Neuronal stem cell (in vitro differentiated cells): ENCODE data around the gene ZNF652.
A peak's percentile ranks its signal among the peaks of the same experiment; 100 is the strongest.

Experiments
- DNase-seq: peaks from one replicate; pipeline ENCODE4 v3.0.0-alpha.2; 2013; ENCODE audit warnings: low spot score
- H2AFZ ChIP-seq: one replicate; pipeline ENCODE4 v1.6.1; 2013; ENCODE audit warnings: mild to moderate bottlenecking, low read length, inconsistent platforms
- H2AK5ac ChIP-seq: 2 replicates; pipeline ENCODE4 v1.6.1; 2013; ENCODE audit warnings: low read depth, mild to moderate bottlenecking, inconsistent platforms, low read length, moderate library complexity, mixed read lengths
- H2BK120ac ChIP-seq: 2 replicates; pipeline ENCODE4 v1.6.1; 2013; ENCODE audit warnings: low read depth, mild to moderate bottlenecking, inconsistent platforms, low read length, moderate library complexity, mixed read lengths
- H2BK12ac ChIP-seq: one replicate; pipeline ENCODE4 v1.6.1; 2013; ENCODE audit warnings: low read length, inconsistent platforms
- H2BK15ac ChIP-seq: 2 replicates; pipeline ENCODE4 v1.6.1; 2013; ENCODE audit warnings: mild to moderate bottlenecking, low read length, inconsistent platforms, mixed read lengths
- H2BK5ac ChIP-seq: one replicate; pipeline ENCODE4 v1.6.1; 2013; ENCODE audit warnings: inconsistent platforms, mild to moderate bottlenecking, low read length, moderate library complexity
- H3K14ac ChIP-seq: one replicate; pipeline ENCODE4 v1.6.1; 2013; ENCODE audit warnings: low read length, inconsistent platforms
- H3K18ac ChIP-seq: 2 replicates; pipeline ENCODE4 v1.6.1; 2013; ENCODE audit warnings: low read length, inconsistent platforms
- H3K23ac ChIP-seq: 2 replicates; pipeline ENCODE4 v1.6.1; 2013; ENCODE audit warnings: low read depth, mild to moderate bottlenecking, mixed read lengths, low read length, inconsistent platforms; ENCODE audit not compliant: poor library complexity
- H3K27ac ChIP-seq: replicated peaks from 3 replicates; pipeline ENCODE4 v1.5.1; 2013; ENCODE audit warnings: low read length, inconsistent platforms
- H3K27me3 ChIP-seq, 3 experiments: 2 replicates each; pipeline ENCODE4 v1.6.1; 2013; ENCODE audit warnings: low read length in 3 of 3, mild to moderate bottlenecking in 2 of 3, inconsistent platforms in 1 of 3, low read depth in 1 of 3, mixed read lengths in 1 of 3, moderate library complexity in 1 of 3; ENCODE audit not compliant: control insufficient read depth in 3 of 3, insufficient read depth in 3 of 3
- H3K36me3 ChIP-seq, 2 donors: replicated peaks in 1 of 2; 2 replicates each; pipeline ENCODE4 v1.6.1; 2013; ENCODE audit warnings: low read length in 2 of 2; ENCODE audit not compliant: control insufficient read depth in 2 of 2, insufficient read depth in 2 of 2
- H3K4ac ChIP-seq: 2 replicates; pipeline ENCODE4 v1.6.1; 2013; ENCODE audit warnings: inconsistent platforms, mild to moderate bottlenecking, low read length, moderate library complexity
- H3K4me1 ChIP-seq, 2 donors: 1 replicate in 1 of 2; 2 replicates in 1 of 2; pipeline ENCODE4 v1.6.1; 2013; ENCODE audit warnings: low read length in 2 of 2, low read depth in 1 of 2; ENCODE audit not compliant: control insufficient read depth in 2 of 2, insufficient read depth in 1 of 2
- H3K4me2 ChIP-seq: one replicate; pipeline ENCODE4 v1.6.1; 2013; ENCODE audit warnings: mild to moderate bottlenecking, low read length, inconsistent platforms; ENCODE audit not compliant: insufficient read depth, poor library complexity, severe bottlenecking
- H3K4me3 ChIP-seq, 2 donors: 2 replicates each; pipeline ENCODE4 v1.5.1; 2013; ENCODE audit warnings: low read length in 2 of 2, mild to moderate bottlenecking in 2 of 2, inconsistent platforms in 1 of 2, moderate library complexity in 1 of 2
- H3K79me1 ChIP-seq: one replicate; pipeline ENCODE4 v1.6.1; 2013; ENCODE audit warnings: low read depth, mild to moderate bottlenecking, inconsistent platforms, low read length, moderate library complexity
- H3K9ac ChIP-seq: one replicate; pipeline ENCODE4 v1.6.1; 2013; ENCODE audit warnings: mild to moderate bottlenecking, low read depth, low read length, inconsistent platforms; ENCODE audit not compliant: poor library complexity
- H3K9me3 ChIP-seq, 2 donors: replicated peaks in 1 of 2; 2 replicates each; pipeline versions ENCODE3 to v1.6.1; 2013; ENCODE audit warnings: low read length in 2 of 2, mild to moderate bottlenecking in 2 of 2, inconsistent platforms in 1 of 2, low read depth in 1 of 2, mixed read lengths in 1 of 2, moderate library complexity in 1 of 2; ENCODE audit not compliant: control insufficient read depth in 2 of 2, insufficient read depth in 1 of 2
- H4K8ac ChIP-seq: one replicate; pipeline ENCODE4 v1.6.1; 2013; ENCODE audit warnings: low read depth, mild to moderate bottlenecking, inconsistent platforms, low read length, moderate library complexity
- H4K91ac ChIP-seq: one replicate; pipeline ENCODE4 v1.6.1; 2013; ENCODE audit warnings: low read length, low read depth, mild to moderate bottlenecking, inconsistent platforms; ENCODE audit not compliant: poor library complexity
- WGBS, 2 donors: extraction: QIAGEN DNeasy Blood & Tissue Kit; methylation state at CpG; one replicate each; pipeline ENCODE4 v1.1.7; 2013; ENCODE audit warnings: missing lambda C conversion rate in 2 of 2, mixed read lengths in 1 of 2; ENCODE audit not compliant: insufficient read length in 2 of 2, insufficient replicate concordance in 1 of 2; ENCODE audit errors: extremely low coverage in 2 of 2; 5-methylcytosine and 5-hydroxymethylcytosine counted together

Gene ZNF652

DNA sequence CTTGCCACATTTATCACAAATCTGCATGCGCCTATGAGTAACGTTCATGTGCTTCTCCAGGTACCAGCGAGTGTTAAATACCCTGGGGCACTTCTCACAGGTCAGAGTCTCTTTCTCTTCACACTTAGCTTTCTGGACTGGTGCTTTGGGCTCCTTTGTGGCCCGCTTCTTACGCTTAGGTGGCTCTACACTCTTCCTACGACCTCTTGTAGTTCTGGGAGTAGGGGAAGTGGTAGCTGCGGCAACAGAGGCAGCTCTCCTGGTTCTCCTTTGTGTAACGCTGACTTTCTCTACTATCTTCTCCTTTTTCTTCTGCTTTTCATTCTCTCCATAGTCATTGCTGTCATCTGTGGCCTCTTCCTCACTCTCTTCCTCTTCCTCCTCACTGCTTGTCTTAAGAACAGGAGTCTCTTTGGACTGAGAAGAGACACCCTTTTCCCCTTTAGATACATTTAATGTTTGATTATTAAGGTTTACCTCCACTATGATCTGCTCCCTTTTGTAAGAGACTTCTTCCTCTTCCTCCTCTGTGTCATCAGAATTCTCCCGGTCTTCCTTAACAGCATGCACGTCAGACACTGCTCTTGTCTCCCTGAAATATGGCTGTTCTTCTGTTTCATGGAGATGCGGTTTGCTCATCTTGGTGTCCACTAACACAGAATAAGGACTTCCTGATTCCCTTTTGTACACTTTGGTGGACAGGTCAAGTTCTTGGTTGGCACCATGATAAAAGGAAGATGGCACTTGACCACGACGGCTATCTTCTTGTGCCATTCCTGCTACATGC is 45.0 kb downstream of the ZNF652 start:
- no peak overlapping the region for H3K23ac ChIP-seq
- no peak for DNase-seq
- no peak overlapping the region for H3K9ac ChIP-seq
- no peak overlapping the region for H2BK5ac ChIP-seq
- no peak overlapping the region for H2BK120ac ChIP-seq
- no peak overlapping the region for H3K14ac ChIP-seq
- no peak overlapping the region for H4K8ac ChIP-seq
- no peak overlapping the region for H2BK15ac ChIP-seq
- H3K4me2 ChIP-seq: no peak overlapping the region
- H2AK5ac ChIP-seq: no peak overlapping the region
- no peak overlapping the region for H3K4ac ChIP-seq
- H2AFZ ChIP-seq: no peak overlapping the region
- H3K4me1 ChIP-seq: no peaks in the 10 kb centered on the region
- H3K36me3 ChIP-seq: peaks cover 3 to 5% of the 10 kb centered on the region in 2 donors
- no peak overlapping the region for H2BK12ac ChIP-seq
- no peak overlapping the region for H3K27ac ChIP-seq
- no peak overlapping the region for H4K91ac ChIP-seq
- no peak overlapping the region for H3K4me3 ChIP-seq
- no peaks in the 10 kb centered on the region for H3K9me3 ChIP-seq
- peaks cover 4% of the 10 kb centered on the region for H3K79me1 ChIP-seq
- H3K27me3 ChIP-seq: no peaks in the 10 kb centered on the region
- no peak overlapping the region for H3K18ac ChIP-seq
- WGBS, 2 donors: no CpG with 5 or more reads among the region's 13 CpGs

DNA sequence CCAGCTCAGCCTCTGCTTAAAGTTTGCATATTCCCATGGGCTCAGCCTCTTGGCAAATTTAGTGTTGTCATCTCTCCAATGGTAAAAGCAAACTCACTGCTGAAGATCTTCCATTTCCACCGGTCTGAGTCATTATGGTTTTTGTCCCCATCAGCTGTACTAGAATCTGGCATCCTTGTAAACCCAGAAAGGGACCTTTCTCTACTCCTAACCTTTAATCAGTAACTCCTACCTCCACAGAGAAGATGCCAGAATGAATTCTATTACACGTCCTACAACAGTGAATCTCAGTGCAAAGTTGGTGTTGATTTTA is 45.8 kb downstream of the ZNF652 start:
- H4K91ac ChIP-seq: no peak overlapping the region
- H3K23ac ChIP-seq: no peak overlapping the region
- H2AFZ ChIP-seq: no peak overlapping the region
- H3K18ac ChIP-seq: no peak overlapping the region
- peaks cover 4% of the 10 kb centered on the region for H3K79me1 ChIP-seq
- H3K14ac ChIP-seq: no peak overlapping the region
- H2BK120ac ChIP-seq: no peak overlapping the region
- H2BK15ac ChIP-seq: no peak overlapping the region
- no peak overlapping the region for H3K4ac ChIP-seq
- no peak overlapping the region for H2AK5ac ChIP-seq
- WGBS, 2 donors: no CpG with 5 or more reads among the region's 2 CpGs
- no peaks in the 10 kb centered on the region for H3K4me1 ChIP-seq
- no peaks in the 10 kb centered on the region for H3K9me3 ChIP-seq
- no peaks in the 10 kb centered on the region for H3K27me3 ChIP-seq
- no peak overlapping the region for H2BK5ac ChIP-seq
- H2BK12ac ChIP-seq: no peak overlapping the region
- H3K4me3 ChIP-seq: no peak overlapping the region
- H3K36me3 ChIP-seq: peaks cover 7 to 11% of the 10 kb centered on the region in 2 donors
- DNase-seq: no peak
- no peak overlapping the region for H3K9ac ChIP-seq
- H4K8ac ChIP-seq: no peak overlapping the region
- H3K27ac ChIP-seq: no peak overlapping the region
- H3K4me2 ChIP-seq: no peak overlapping the region

DNA sequence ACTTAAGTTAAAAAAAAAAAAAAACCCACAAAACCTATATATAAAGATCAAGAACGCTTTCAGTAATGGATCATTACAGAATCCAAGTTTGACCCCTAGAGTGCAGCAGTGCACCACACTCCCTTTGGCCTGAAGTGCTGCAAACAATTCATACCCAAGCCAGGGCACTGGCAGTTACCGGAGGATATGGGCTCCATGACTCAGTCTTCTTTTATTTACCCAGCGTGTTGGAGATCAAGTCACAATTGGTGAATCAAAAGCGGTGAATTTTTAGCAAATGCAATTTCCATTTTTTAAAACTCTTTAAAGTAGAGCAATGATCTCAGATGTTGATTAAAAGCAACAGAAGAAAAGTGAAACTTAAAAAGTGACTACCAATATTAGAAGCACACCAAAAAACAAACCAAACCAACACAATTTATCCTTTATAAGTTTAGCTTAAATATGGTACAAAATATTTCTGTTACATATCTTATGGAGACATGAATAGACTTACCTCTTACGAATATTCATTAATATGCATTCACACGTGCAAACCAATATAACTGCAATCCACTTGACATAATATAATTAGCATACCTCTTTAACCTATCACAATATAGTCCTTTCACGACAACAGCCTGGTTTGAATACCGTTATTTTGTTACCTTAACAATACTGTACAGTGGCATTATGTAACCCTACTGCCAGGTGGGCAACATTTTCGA is 46.3 kb downstream of the ZNF652 start:
- no peak overlapping the region for H3K4ac ChIP-seq
- whole genome bisulfite sequencing, 2 donors: no CpG with 5 or more reads among the region's 9 CpGs

DNA sequence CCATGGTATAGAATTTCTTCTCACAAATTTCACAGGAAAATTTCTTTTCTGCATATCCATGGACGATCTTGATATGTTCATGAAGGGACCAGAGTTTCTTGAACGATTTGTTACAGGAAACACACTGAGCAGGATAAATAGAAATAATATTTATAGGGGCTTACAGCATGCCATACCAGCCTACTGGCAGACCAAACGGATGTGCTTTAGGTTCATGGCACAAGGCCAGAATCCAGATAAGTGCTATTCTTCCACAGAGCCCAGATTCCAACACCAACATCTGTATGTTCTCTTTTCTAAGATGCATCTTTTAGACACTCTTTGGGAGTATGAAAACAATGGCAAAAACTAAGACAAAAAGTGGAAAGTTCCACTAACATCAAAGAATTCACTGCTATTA is 49.3 kb downstream of the ZNF652 start:
- Histone ChIP-seq H4K91ac (no peak overlapping the region), H3K27me3 (no peaks in the 10 kb centered on the region), H2BK12ac (no peak overlapping the region), H3K27ac (no peak overlapping the region), H3K4me3 (no peak overlapping the region), H3K4me1 (no peaks in the 10 kb centered on the region), H2AFZ (no peak overlapping the region), H2BK120ac (no peak overlapping the region), H3K18ac (no peak overlapping the region), H3K23ac (no peak overlapping the region), H3K79me1 (peaks cover 1% of the 10 kb centered on the region), H3K9ac (no peak overlapping the region), H3K14ac (no peak overlapping the region), H3K9me3 (no peaks in the 10 kb centered on the region), H2BK15ac (no peak overlapping the region), H2AK5ac (no peak overlapping the region), H3K4me2 (no peak overlapping the region), H2BK5ac (no peak overlapping the region), H4K8ac (no peak overlapping the region), H3K36me3 (peaks cover 8 to 13% of the 10 kb centered on the region in 2 donors), H3K4ac (no peak overlapping the region)
- no peak for DNase-seq
- no CpG with 5 or more reads among the region's 3 CpGs for WGBS, 2 donors

More for the DNA sequence above, 46.3 kb downstream of the ZNF652 start:
- Histone ChIP-seq H3K14ac (no peak overlapping the region), H4K8ac (no peak overlapping the region), H3K4me3 (no peak overlapping the region), H2BK5ac (no peak overlapping the region), H3K9ac (no peak overlapping the region), H3K23ac (no peak overlapping the region), H4K91ac (no peak overlapping the region), H3K4me1 (no peaks in the 10 kb centered on the region), H2BK12ac (no peak overlapping the region), H3K79me1 (peaks cover 1% of the 10 kb centered on the region), H2BK120ac (no peak overlapping the region), H3K9me3 (no peaks in the 10 kb centered on the region), H3K4me2 (no peak overlapping the region), H2AK5ac (no peak overlapping the region), H3K27me3 (no peaks in the 10 kb centered on the region), H3K36me3 (peaks cover 8 to 13% of the 10 kb centered on the region in 2 donors), H3K18ac (no peak overlapping the region), H2BK15ac (no peak overlapping the region), H3K27ac (no peak overlapping the region), H2AFZ (no peak overlapping the region)
- DNase-seq: peak; percentile 32
